GM21515 (cell line): Measurements from ENCODE around the gene NUDT21.
"Not testable (repeated sequence)": the region's sequence is repeated elsewhere in the genome, so short reads cannot be mapped to it uniquely, and the experiment has no call there.

Experiments used
- ATAC-seq: cut with Tn5 transposase; IDR thresholded peaks from one replicate; pipeline ENCODE4 v1.9.1; 2021; ENCODE audit not compliant: unreplicated experiment

Gene NUDT21

DNA sequence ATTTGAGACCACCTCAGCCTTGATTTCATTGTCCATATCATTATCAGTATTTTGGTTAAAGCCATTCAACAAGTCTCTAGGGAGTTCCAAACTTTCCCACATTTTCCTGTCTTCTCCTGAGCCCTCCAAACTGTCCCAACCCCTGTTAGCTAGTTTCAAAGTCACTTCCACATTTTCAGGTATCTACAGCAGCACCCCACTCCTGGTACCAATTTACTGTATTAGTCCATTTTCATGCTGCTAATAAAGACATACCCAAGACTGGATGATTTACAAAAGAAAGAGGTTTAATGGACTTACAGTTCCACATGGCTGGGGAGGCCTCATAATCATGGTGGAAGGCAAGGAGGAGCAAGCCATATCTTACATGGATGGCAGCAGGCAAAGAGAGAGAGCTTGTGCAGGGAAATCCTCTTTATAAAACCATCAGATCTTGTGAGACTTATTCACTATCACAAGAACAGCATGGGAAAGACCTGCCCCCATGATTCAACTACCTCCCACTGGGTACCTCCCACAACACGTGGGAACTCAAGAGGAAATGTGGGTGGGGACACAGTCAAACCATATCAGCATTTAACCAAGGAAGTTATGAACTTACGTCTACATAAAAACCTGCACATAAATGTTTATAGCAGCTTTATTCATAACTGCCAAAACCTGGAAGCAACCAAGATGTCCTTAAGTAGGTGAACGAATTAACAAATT, 70.2 kb downstream of the NUDT21 start:
- ATAC-seq, result not testable (repeated sequence)
